ENCODE measurements around the gene ADA. TPM values are rescaled to one million over a fixed set of nuclear protein-coding genes. Genes with fewer than 3 reads are reported as not detected.

ADA gene
- total RNA-seq, 2 experiments from 2014 or later = 67.0 to 142 TPM

DNA sequence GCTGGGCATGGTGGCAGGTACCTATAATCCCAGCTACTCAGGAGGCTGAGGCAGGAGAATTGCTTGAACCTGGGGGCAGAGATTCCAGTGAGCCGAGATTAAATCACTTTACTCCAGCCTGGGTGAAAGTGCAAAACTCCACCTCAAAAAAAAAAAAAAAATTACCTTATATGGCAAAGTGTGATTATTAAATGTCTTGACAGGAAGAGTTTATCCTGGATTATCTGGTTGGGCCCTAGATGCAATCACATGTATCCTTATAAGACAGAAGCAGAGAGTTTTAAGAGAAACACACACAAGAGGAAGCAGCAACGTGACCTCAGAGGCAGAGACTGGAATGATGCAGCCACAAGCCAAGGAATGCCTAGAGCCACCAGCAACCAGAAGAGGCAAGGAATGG, 11.0 kb downstream of the ADA start:
- Histone ChIP-seq H3K79me2 (ENCODE audit: insufficient read depth, low read depth, low read length) (peaks cover 46% of the 10 kb centered on the region), H2AFZ (ENCODE audit: low read length) (no peak overlapping the region), H3K9me3 (ENCODE audit: low read length) (no peaks in the 10 kb centered on the region), H3K4me2 (ENCODE audit: low read length) (no peak overlapping the region), H3K4me1 (ENCODE audit: insufficient read depth, low read length, poor library complexity, severe bottlenecking) (peaks cover 48% of the 10 kb centered on the region), H3K27ac (ENCODE audit: low read depth, low read length, poor library complexity, severe bottlenecking) (peak overlapping the region; percentile 99), H3K36me3 (ENCODE audit: insufficient read depth, low read length) (peaks cover 84% of the 10 kb centered on the region), H4K20me1 (ENCODE audit: insufficient read depth, low read length) (no peaks in the 10 kb centered on the region), H3K9me2 (ENCODE audit: insufficient read depth, low read length) (no peaks in the 10 kb centered on the region), H3K4me3 (ENCODE audit: low read depth, low read length, poor library complexity, severe bottlenecking) (no peak overlapping the region)
- BruUV-seq (replicated peaks) = no TSS peak
- TF ChIP-seq, protein P1, sequence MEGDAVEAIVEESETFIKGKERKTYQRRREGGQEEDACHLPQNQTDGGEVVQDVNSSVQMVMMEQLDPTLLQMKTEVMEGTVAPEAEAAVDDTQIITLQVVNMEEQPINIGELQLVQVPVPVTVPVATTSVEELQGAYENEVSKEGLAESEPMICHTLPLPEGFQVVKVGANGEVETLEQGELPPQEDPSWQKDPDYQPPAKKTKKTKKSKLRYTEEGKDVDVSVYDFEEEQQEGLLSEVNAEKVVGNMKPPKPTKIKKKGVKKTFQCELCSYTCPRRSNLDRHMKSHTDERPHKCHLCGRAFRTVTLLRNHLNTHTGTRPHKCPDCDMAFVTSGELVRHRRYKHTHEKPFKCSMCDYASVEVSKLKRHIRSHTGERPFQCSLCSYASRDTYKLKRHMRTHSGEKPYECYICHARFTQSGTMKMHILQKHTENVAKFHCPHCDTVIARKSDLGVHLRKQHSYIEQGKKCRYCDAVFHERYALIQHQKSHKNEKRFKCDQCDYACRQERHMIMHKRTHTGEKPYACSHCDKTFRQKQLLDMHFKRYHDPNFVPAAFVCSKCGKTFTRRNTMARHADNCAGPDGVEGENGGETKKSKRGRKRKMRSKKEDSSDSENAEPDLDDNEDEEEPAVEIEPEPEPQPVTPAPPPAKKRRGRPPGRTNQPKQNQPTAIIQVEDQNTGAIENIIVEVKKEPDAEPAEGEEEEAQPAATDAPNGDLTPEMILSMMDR (conservative IDR thresholded peaks at IDR 0.05; ENCODE audit: low read length) = no peak
- no peak for TF ChIP-seq EZH2phosphoT487 (IDR thresholded peaks at IDR 0.05; ENCODE audit: borderline replicate concordance, low read depth, low read length)
- CTCF ChIA-PET (ENCODE audit: unreplicated experiment) = no interaction called here
- intact Hi-C loops (cut with micrococcal nuclease; ENCODE audit: unreplicated experiment) = no loop called here
- no peak for DNase-seq (ENCODE audit: low spot score)
- POLR2A ChIA-PET = interaction anchor here (0.7 kb wide), 2 partner anchors 9 to 1248 kb away, joined by 3 read pairs; no protein-coding TSS in a partner anchor

DNA sequence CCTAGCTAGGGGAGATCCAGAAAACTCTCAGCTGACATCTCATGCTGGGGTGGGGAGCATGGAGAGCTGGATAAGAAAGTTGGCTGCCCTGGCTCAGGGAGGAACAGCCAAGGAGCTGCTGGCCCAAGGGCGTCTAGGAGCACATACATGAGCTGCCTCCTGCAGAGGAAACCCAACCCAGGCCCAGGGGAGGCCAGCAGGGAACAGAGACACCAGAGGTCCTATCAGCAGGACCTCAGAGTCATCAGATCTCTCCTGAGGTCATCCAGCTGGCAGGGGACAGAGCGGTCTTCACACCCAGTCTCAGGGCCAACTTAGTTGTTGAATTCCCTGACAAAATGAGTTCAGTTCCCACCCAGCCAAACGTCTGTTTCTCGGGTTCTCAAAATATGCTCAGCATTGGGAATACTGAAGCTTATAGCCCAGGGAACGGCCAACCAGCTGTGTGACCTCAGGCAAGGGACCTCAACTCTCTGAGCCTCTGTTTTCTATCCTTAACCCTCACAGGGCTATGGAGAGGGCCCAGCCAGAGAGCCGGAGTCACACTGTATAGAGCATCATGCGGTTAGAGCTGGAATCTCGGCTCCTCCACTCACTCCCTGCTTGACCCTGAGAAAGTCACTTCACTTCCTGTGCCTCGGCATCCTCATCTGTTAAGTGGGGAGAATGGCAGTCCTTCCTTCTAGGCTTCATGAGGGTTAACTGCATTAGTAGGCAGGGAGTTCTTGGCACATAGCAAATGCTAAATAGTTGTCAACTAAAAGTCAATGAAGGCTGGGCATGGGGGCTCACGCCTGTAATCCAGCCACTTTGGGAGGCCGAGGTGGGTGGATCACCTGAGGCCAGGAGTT, 13.8 kb downstream of the ADA start:
- TF ChIP-seq EZH2phosphoT487 (IDR thresholded peaks at IDR 0.05; ENCODE audit: borderline replicate concordance, low read depth, low read length) = no peak
- TF ChIP-seq, protein P1 (conservative IDR thresholded peaks at IDR 0.05; ENCODE audit: low read length) = no peak
- no peak overlapping the region for H2AFZ ChIP-seq (ENCODE audit: low read length)
- H3K9me2 ChIP-seq (ENCODE audit: insufficient read depth, low read length) = no peaks in the 10 kb centered on the region
- H3K9me3 ChIP-seq (ENCODE audit: low read length) = no peaks in the 10 kb centered on the region
- DNase-seq (ENCODE audit: low spot score) = no peak
- intact Hi-C loops (cut with micrococcal nuclease; ENCODE audit: unreplicated experiment) = no loop called here
- ChIA-PET POLR2A (interaction anchor here (1.0 kb wide), 1 partner anchor 9 kb away, joined by 3 read pairs; no protein-coding TSS in a partner anchor), CTCF (ENCODE audit: unreplicated experiment) (no interaction called here)
- no peak overlapping the region for H3K4me3 ChIP-seq (ENCODE audit: low read depth, low read length, poor library complexity, severe bottlenecking)
- no peak overlapping the region for H3K27ac ChIP-seq (ENCODE audit: low read depth, low read length, poor library complexity, severe bottlenecking)
- H4K20me1 ChIP-seq (ENCODE audit: insufficient read depth, low read length) = no peaks in the 10 kb centered on the region
- no TSS peak for BruUV-seq (replicated peaks)
- peaks cover 23% of the 10 kb centered on the region for H3K79me2 ChIP-seq (ENCODE audit: insufficient read depth, low read depth, low read length)
- H3K36me3 ChIP-seq (ENCODE audit: insufficient read depth, low read length) = peaks cover 94% of the 10 kb centered on the region
- peaks cover 20% of the 10 kb centered on the region for H3K4me1 ChIP-seq (ENCODE audit: insufficient read depth, low read length, poor library complexity, severe bottlenecking)
- no peak overlapping the region for H3K4me2 ChIP-seq (ENCODE audit: low read length)

DNA sequence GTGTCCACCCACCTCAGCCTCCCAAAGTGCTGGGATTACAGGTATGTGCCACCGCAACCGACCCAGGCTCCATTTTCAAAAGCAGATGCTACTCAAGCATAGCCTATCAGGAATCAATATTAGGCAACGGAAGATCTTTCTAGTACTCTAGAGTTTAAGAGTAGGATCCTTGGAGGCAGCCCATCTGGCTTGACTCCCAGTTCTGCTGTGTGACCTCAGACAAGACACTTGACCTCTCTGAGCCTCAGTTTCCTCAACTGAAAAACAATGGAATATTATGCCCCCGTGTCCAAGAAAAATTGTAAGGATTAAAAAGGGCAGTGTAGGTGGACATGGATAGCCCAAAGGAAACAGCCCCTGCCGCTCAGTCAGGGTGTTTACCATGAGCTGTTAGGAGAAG, 14.5 kb downstream of the ADA start:
- TF ChIP-seq, protein P1 (conservative IDR thresholded peaks at IDR 0.05; ENCODE audit: low read length) = no peak
- no peak for TF ChIP-seq EZH2phosphoT487 (IDR thresholded peaks at IDR 0.05; ENCODE audit: borderline replicate concordance, low read depth, low read length)
- CTCF ChIA-PET (ENCODE audit: unreplicated experiment) = no interaction called here
- no peaks in the 10 kb centered on the region for H3K9me2 ChIP-seq (ENCODE audit: insufficient read depth, low read length)
- no TSS peak for BruUV-seq (replicated peaks)
- no peak for DNase-seq (ENCODE audit: low spot score)
- no peak overlapping the region for H3K27ac ChIP-seq (ENCODE audit: low read depth, low read length, poor library complexity, severe bottlenecking)
- no peak overlapping the region for H3K4me3 ChIP-seq (ENCODE audit: low read depth, low read length, poor library complexity, severe bottlenecking)
- no peaks in the 10 kb centered on the region for H4K20me1 ChIP-seq (ENCODE audit: insufficient read depth, low read length)
- H3K4me1 ChIP-seq (ENCODE audit: insufficient read depth, low read length, poor library complexity, severe bottlenecking) = peaks cover 13% of the 10 kb centered on the region
- POLR2A ChIA-PET = no interaction called here
- peaks cover 17% of the 10 kb centered on the region for H3K79me2 ChIP-seq (ENCODE audit: insufficient read depth, low read depth, low read length)
- H3K4me2 ChIP-seq (ENCODE audit: low read length) = no peak overlapping the region
- peaks cover 99% of the 10 kb centered on the region for H3K36me3 ChIP-seq (ENCODE audit: insufficient read depth, low read length)
- intact Hi-C loops (cut with micrococcal nuclease; ENCODE audit: unreplicated experiment) = no loop called here
- no peaks in the 10 kb centered on the region for H3K9me3 ChIP-seq (ENCODE audit: low read length)
- H2AFZ ChIP-seq (ENCODE audit: low read length) = no peak overlapping the region

All from OCI-LY7 (cell line).